Esophagus squamous epithelium (tissue), 4 donors: ENCODE data around the gene CRADD.

Source experiments
- POLR2A ChIP-seq, 4 donors: fragments of 450-650 bp; IDR thresholded peaks; one replicate each; pipeline ENCODE4 v1.6.1; 2017; ENCODE audit warnings: antibody characterized with exemption in 4 of 4, mild to moderate bottlenecking in 4 of 4, moderate library complexity in 3 of 4
- TF ChIP-seq, protein P1 (sequence below), 6 experiments: fragments of 450-650 bp in 4 of 6; fragments of 200-600 bp in 2 of 6; sonication (generic) in 2 of 6; IDR thresholded peaks; one replicate each; pipeline ENCODE4 v1.5.1; 2016 to 2019; ENCODE audit warnings: antibody characterized with exemption in 6 of 6, mild to moderate bottlenecking in 4 of 6, moderate library complexity in 4 of 6

DNA sequence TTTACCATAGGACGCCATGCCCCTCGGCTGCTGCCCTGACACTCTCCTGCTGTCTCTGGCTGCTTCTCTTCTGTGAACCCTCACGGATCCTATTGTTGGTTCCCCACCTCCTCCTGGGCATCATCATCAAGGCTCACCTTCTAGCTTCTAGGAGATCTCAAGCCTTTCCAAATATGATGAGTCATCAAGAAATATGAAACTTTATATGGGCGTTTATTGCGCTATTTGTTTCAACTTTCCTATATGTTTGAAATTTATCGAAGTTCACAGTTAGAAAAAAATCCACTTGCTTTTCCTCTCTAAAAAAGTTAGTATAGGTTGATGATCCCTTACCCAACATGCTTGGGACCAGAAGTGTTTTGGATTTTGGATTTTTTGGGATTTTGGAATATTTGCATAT, 2.8 kb upstream of the CRADD start:
- TF ChIP-seq, protein P1, sequence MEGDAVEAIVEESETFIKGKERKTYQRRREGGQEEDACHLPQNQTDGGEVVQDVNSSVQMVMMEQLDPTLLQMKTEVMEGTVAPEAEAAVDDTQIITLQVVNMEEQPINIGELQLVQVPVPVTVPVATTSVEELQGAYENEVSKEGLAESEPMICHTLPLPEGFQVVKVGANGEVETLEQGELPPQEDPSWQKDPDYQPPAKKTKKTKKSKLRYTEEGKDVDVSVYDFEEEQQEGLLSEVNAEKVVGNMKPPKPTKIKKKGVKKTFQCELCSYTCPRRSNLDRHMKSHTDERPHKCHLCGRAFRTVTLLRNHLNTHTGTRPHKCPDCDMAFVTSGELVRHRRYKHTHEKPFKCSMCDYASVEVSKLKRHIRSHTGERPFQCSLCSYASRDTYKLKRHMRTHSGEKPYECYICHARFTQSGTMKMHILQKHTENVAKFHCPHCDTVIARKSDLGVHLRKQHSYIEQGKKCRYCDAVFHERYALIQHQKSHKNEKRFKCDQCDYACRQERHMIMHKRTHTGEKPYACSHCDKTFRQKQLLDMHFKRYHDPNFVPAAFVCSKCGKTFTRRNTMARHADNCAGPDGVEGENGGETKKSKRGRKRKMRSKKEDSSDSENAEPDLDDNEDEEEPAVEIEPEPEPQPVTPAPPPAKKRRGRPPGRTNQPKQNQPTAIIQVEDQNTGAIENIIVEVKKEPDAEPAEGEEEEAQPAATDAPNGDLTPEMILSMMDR (IDR thresholded peaks at IDR 0.05), result no peak
- no peak for TF ChIP-seq POLR2A (IDR thresholded peaks at IDR 0.05)
